Measurements from ENCODE around the gene NISCH.

NISCH gene

GRCh38 chr3:52541050-52541449 is 85.6 kb downstream of the NISCH start:
- no peak for DNase-seq (ENCODE audit: low spot score)
